COLO668 (cell line): ENCODE measurements around the gene GUCA2A.
A peak's percentile ranks its signal among the peaks of the same experiment; 100 is the strongest.

Experiments used
- DNase-seq: peaks from one replicate; lab custom pipeline; 2025; ENCODE audit not compliant: unreplicated experiment; lab: John Stamatoyannopoulos, UW

Gene GUCA2A

GRCh38 chr1:42155362-42155761 lies 9.2 kb downstream of the GUCA2A start:
- no peak for DNase-seq

- no peak for DNase-seq
Observed at GRCh38 chr1:42154685-42155084, 9.9 kb downstream of the GUCA2A start.

DNA sequence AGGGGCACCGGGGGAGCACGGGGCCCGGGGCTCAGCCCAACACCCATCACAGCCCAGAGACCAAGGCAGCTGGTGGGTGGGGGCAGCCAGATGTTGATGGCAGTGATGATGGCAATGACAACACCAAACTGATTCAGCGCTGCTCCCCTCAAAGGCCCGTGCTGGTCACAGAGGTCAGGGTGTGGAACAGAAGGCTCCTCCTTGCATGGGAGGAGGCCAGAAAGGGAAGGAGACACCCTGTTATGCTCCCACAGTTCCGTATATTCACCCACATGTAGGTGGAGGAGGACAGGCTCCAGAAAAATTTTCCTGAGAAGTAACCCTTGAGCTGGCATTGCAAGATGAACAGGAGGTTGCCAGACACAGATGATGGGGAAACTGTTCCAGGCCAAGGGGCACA lies 10.9 kb downstream of the GUCA2A start:
- no peak for DNase-seq

DNA sequence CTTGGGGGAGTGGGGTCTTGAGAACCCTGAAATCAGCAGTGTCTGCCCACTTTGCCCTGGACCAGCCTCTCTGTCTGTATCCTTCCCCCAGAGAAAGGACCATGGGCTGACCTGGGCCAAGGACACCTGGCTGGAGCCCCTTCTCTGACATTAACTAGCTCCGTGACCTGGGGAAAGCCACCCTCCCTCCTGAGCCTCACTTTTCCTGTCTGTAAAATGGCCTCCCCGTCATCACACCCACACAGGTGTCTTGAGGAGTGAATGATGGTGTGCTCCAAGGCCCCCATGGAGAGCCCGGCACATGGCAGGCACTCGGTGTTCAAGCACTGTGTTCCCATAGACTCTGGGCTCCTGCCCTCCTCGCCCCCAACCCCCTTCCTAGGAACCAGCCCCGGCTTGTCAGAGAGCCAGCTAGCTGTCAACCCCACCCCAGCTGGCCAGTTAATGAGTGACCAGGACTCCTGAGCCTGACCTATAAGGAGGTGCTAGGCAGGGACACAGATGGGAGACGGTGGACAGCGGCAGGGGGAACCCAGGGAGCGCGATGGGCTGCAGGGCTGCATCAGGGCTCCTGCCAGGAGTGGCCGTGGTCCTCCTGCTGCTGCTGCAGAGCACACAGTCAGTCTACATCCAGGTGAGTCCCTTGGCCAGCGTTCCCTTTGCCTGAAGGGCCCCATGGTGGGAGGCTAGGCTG lies 11.5 kb downstream of the GUCA2A start, which contains the start of gene GUCA2B:
Gene GUCA2B, plus strand, starts transcription at position 504 of the 694 bp plus-strand sequence. Its CDS starts 41 bp downstream, at position 545.
- no peak for DNase-seq

- DNase-seq: no peak
Observed at GRCh38 chr1:42152119-42152518, 12.4 kb downstream of the GUCA2A start.

DNA sequence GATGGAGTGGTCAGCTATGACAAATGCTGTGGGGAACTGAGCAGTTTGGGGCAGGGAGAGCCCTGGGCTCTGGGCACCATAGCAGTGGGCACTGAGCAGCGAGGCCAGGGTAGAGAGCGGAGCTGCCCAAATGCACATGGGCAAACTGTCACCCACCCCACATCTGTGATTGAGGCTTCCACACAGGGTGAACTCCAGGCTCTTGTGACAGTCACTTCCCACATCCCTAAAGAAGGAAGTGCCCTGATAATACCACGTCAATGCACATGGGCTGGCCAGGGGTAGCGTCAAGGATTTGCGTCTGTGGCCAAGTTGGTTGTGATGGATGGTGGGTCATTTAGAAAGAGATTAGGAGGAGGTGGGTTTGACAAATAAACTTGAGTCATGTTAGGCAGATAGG lies 13.9 kb downstream of the GUCA2A start:
- no peak for DNase-seq

GRCh38 chr1:42148166-42148565 lies 16.4 kb downstream of the GUCA2A start:
- DNase-seq: no peak

GRCh38 chr1:42146626-42147320 lies 17.8 kb downstream of the GUCA2A start:
- DNase-seq: peak; percentile 94

GRCh38 chr1:42145764-42146625 lies 18.6 kb downstream of the GUCA2A start:
- no peak for DNase-seq

DNA sequence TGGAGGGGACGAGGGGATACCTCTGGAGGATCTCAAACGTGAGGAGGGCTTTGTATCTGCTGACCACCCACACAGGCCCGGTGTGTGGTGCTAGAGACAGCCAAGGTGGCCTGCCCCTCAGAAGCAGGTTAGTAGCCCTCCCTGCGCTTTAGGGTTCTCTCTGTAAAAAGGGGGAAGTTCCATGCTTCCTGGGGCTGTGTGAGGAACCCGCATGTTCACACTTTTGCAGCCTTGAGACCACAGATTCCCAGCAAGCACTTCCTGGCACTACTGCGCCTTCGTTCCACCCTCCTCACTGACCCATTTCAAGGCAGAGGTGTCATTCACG lies 19.2 kb downstream of the GUCA2A start:
- no peak for DNase-seq

DNA sequence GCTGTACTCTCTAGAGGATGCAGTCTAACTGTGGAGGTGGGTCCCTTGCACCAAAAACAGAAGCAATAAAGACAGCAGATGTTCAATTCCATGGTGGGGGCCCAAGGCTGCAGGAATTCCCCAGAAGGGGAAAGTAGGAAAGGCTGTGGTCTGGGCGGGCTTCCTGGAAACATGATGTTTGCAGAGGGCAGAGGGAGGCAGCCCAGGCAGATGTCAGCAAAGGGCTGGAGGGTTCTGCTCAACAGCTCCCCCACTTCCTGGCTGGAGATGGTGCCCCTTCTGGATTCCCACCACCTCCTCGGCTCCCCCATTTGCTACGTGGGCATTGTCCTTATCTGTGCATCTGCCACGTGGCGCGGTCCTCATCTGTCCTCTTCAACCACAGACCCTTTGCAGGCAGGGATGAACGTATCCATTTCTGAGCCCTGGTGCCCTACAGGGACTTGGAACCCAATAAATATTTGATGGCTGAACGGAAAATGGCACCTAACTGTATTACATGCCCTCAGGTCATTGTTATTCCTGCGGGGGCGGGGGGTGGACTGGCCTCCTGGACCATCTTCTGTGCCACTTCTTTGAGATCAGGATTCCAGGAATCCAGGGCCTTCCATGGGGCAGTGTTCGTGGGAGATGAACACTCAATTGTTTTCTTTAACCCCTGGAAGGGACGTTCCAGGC lies 19.7 kb downstream of the GUCA2A start:
- no peak for DNase-seq

DNA sequence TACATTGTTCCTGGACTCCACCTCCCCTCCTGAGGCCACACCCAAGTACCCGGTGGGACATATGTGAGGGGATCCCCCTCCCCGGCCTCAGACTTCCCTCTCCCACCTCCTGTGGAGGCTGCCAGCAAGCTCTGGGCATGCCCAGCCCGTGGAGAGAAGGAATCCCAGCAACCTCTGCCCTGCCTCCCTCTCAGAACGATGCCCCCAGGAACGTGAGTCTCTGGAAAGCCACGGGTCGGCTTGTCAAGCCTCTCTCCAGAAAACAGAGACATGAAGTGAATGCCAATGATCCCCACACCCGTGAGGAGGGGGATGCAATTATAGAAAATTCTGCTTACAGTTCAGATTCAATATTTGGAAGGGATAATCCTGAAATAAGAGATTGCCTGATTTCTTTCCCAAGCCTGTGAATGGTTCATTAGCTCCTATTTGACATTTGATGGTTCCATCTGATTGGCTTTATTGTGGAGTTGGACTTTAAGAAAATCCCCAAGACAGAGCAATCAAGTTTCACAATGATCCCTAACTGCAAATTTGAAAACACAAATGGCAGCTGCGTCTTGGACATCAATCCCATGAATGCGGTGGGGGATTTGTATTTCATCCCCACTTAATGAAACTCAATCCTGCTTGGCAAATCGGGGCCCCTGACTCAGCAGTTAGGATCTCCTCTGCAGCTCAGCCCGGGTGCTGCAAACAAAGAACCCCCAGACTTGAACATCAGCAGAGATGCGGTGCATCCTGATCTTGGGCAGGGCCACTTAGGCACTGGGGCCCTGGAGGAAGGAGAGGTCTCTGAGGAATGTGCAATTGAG lies 20.4 kb downstream of the GUCA2A start:
- no peak for DNase-seq

- peak; percentile 36 for DNase-seq
Observed at GRCh38 chr1:42142894-42143675, 21.5 kb downstream of the GUCA2A start.

DNA sequence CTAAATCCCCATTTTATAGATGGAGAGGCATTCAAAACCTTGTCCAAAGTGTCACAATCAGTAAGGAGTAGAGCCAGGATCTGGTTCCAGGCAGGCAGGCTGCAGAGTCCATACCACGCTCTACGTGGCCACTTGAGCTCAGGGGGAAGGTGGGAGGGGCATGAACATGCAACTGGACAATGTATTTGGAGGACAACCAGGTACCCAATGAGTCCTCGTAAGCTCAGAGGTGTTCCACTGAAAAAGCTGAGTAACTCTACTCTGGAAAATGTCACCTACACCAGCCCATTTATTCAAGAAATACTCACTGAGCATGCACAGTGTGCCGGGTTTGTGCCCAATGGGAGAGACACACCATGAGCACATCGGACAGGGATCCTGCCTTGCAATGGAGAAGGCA lies 22.6 kb downstream of the GUCA2A start:
- DNase-seq: no peak

- no peak for DNase-seq
Observed at GRCh38 chr1:42140191-42140590, 24.4 kb downstream of the GUCA2A start.

GRCh38 chr1:42139444-42139843 lies 25.1 kb downstream of the GUCA2A start:
- DNase-seq: no peak

GRCh38 chr1:42138586-42138985 lies 26.0 kb downstream of the GUCA2A start:
- DNase-seq: no peak

DNA sequence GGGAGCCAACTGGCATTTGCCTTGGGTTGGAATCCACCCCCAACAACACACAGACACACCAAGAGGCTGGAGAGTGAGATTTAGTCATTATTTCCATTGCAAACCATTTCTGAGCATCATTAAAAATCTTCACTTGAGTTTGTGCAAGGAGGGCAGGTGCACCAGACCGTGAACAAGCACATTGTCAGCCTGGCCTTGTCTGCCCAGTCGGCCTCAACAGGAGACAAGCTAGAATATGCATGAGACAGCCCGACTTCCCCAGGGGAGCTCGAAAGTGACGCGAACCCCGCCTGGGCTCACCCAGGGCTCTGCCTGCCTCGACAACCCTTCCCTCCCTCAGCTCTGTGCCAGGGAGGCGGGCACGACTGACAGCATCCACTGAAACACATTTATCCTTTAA lies 26.8 kb downstream of the GUCA2A start:
- DNase-seq: no peak

DNA sequence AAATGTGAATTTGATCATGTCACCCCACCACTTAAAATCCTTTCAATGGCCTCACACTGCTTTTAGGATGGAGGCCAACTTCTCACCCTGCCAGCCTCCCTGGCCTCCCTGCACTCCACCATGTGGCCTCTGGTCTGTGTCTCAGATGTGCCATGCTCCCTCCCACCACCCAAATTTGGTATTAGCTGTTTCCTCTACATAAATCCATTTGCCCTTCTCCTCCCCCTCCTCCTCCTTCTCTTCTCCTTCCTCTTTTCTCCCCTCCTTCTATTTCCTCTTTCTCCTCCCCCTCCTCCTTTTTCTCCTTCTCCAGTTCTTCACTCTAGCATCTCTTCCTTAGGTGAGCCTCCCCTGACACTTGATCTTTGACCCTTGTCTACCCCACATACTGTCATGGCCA lies 28.1 kb downstream of the GUCA2A start:
- DNase-seq: no peak

DNA sequence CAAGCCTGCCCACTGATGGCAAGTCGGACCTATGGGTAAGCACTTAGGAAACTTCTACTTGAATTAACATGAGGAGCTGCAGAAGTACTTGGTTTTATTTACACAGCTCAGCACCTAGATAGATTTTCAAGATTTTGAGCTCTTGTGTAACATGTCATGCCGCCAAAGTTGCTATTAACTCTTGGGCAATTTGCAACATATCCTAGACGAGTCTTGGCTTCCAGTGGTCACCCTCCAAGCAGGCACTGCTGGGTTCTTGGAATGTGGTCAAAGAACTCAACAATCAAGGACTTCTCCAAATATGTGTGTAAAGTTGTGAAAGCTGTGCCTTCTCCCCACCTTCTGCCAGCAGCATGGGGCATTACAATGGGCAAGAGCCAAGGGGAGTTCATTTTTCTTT lies 29.1 kb downstream of the GUCA2A start:
- no peak for DNase-seq
